ENCODE measurements around the gene CCL17.
"Not testable (repeated sequence)": the region's sequence is repeated elsewhere in the genome, so short reads cannot be mapped to it uniquely, and the experiment has no call there.

Gene CCL17

GRCh38 chr16:57422026-57422944 is 17.7 kb downstream of the CCL17 start:
- DNase-seq: peak; percentile 57
- in situ Hi-C loops (cut with MboI; ENCODE audit: low pct_unique_long_range_greater_than_20kb, low sequenced_read_pairs): no loop called here

GRCh38 chr16:57423152-57423551 is 18.6 kb downstream of the CCL17 start:
- DNase-seq: no peak

GRCh38 chr16:57424583-57424982 is 20.0 kb downstream of the CCL17 start:
- in situ Hi-C loops (cut with MboI; ENCODE audit: low pct_unique_long_range_greater_than_20kb, low sequenced_read_pairs): no loop called here
- no peak for DNase-seq

More at GRCh38 chr16:57423152-57423551, 18.6 kb downstream of the CCL17 start:
- in situ Hi-C loops (cut with MboI; ENCODE audit: low pct_unique_long_range_greater_than_20kb, low sequenced_read_pairs): no loop called here

DNA sequence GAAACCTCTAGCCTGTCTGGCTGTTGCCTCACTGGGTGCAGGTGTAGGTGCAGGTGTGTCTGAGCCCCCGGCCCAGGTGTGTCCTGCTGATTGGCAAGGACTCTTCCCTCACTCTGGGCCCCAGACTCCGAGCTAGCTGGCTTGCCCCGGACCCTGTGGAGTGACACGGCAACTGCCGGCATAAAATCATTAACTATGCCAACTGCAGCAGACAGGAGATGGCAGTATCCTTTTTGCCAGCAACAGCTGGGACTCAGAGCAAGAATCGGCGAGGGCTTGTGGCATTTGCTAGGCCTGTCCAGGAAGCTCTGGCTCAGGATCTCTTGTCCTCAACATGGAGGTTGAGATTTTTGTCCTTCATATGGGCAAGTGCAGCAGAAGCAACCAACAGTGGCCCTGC is 21.8 kb downstream of the CCL17 start:
- no peak for DNase-seq
- in situ Hi-C loops (cut with MboI; ENCODE audit: low pct_unique_long_range_greater_than_20kb, low sequenced_read_pairs): no loop called here

DNA sequence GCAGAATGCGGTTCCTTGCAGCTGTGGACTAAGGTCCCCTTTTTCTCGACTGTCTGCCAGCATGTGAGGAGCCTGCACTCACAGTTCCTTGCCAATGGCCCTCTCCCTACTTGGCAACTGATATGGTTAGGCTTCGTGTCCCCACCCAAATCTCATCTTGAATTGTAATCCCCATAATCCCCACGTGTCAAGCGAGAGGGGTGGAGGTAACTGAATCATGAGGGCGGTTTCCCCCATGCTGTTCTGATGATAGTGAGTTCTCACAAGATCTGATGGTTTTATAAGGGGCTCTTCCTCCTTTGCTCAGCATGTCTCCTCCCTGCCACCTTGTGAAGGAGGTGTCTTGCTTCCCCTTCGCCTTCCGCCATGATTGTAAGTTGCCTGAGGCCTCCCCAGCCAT is 22.7 kb downstream of the CCL17 start:
- no peak for DNase-seq
- in situ Hi-C loops (cut with MboI; ENCODE audit: low pct_unique_long_range_greater_than_20kb, low sequenced_read_pairs): no loop called here

- no peak for DNase-seq
- in situ Hi-C loops (cut with MboI; ENCODE audit: low pct_unique_long_range_greater_than_20kb, low sequenced_read_pairs): no loop called here
Observed at GRCh38 chr16:57427824-57428223, 23.3 kb downstream of the CCL17 start.

DNA sequence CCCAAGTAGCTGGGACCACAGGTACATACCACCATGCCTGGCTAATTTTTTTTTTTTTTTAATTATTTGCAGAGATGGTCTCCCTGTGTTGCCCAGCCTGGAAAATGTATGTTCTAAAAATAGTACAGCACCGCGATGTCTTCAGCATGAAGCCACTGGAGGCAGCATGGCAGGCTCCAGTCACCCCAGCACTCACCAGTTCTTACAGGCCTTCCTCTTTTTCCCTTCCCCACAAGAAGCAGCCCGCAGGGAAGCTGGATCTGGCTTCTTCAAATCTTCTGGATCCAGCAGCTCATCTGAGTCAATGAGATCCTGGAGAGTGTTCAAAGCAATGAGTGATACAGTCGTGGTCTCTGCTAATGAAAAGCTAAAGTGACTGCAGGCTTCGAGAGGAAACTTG is 26.4 kb downstream of the CCL17 start:
- DNase-seq: peak; percentile 52
- in situ Hi-C loops (cut with MboI; ENCODE audit: low pct_unique_long_range_greater_than_20kb, low sequenced_read_pairs): no loop called here

DNA sequence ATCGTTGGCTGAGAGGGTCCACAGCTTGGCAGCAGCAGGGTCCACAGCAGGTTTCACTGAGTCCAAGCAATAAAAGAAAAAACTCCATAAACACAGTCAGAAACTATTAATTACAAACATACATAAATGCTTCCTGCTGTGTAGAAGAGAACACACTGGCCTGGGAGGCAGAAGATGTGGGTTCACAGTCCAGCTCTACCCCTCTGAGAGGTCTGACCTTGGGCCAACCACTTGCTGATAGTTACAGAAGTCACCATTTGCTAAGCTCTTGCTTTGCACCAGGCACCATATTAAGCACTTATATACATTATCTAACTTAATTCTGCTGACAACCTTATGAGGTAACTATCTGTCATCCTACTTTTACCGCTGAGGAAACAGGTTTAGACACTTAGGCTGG is 27.9 kb downstream of the CCL17 start:
- no peak for DNase-seq
- in situ Hi-C loops (cut with MboI; ENCODE audit: low pct_unique_long_range_greater_than_20kb, low sequenced_read_pairs): no loop called here

GRCh38 chr16:57432989-57433388 is 28.4 kb downstream of the CCL17 start:
- in situ Hi-C loops (cut with MboI; ENCODE audit: low pct_unique_long_range_greater_than_20kb, low sequenced_read_pairs): no loop called here
- DNase-seq: no peak

GRCh38 chr16:57434003-57434402 is 29.4 kb downstream of the CCL17 start:
- no peak for DNase-seq
- in situ Hi-C loops (cut with MboI; ENCODE audit: low pct_unique_long_range_greater_than_20kb, low sequenced_read_pairs): no loop called here

DNA sequence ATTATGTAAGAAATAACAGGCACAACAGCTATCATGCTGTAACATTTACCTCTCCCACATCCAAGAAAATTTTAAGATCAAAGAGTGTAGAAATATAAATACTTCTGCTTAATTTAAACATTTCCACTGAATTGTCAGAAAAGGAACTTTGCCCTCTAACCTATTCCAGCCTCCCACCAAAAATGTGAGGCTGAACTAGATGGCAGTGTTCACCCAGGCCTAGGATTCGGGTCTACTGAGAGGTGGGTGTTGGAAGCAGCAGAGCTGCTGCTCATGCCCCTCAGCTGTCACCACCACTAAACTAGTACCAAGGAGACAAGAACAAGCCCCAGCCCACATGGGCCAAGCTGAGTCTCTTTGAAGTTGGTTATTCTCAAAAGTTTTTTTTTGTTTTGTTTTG is 31.3 kb downstream of the CCL17 start:
- DNase-seq: no peak
- in situ Hi-C loops (cut with MboI; ENCODE audit: low pct_unique_long_range_greater_than_20kb, low sequenced_read_pairs): no loop called here

DNA sequence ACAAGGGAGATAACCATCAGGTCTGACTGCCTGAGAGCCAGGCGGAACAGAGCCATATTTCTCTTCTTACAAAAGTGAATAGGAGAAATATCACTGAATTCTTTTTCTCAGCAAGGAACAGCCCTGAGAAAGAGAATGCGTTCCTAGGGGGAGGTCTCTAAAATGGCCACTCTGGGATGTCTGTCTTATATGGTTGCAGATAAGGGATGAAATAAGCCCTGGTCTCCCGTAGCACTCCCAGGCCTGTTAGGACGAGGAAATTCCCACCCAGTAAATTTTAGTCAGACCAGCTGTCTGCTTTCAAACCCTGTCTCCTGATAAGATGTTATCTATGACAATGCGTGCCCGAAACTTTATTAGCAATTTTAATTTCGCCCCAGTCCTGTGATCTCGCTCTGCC is 35.4 kb downstream of the CCL17 start:
- in situ Hi-C loops (cut with MboI; ENCODE audit: low pct_unique_long_range_greater_than_20kb, low sequenced_read_pairs): not testable (repeated sequence)

GRCh38 chr16:57440551-57440950 is 36.0 kb downstream of the CCL17 start:
- DNase-seq; in situ Hi-C loops (cut with MboI; ENCODE audit: low pct_unique_long_range_greater_than_20kb, low sequenced_read_pairs): not testable (repeated sequence)

More for the DNA sequence above, 35.4 kb downstream of the CCL17 start:
- not testable (repeated sequence) for DNase-seq

GRCh38 chr16:57444711-57445110 is 40.1 kb downstream of the CCL17 start:
- in situ Hi-C loops (cut with MboI; ENCODE audit: low pct_unique_long_range_greater_than_20kb, low sequenced_read_pairs): no loop called here
- no peak for DNase-seq

- in situ Hi-C loops (cut with MboI; ENCODE audit: low pct_unique_long_range_greater_than_20kb, low sequenced_read_pairs): no loop called here
- DNase-seq: no peak
Observed at GRCh38 chr16:57445510-57445909, 40.9 kb downstream of the CCL17 start.

- peak; percentile 25 for DNase-seq
- in situ Hi-C loops (cut with MboI; ENCODE audit: low pct_unique_long_range_greater_than_20kb, low sequenced_read_pairs): no loop called here
Observed at GRCh38 chr16:57446531-57447185, 42.1 kb downstream of the CCL17 start.

DNA sequence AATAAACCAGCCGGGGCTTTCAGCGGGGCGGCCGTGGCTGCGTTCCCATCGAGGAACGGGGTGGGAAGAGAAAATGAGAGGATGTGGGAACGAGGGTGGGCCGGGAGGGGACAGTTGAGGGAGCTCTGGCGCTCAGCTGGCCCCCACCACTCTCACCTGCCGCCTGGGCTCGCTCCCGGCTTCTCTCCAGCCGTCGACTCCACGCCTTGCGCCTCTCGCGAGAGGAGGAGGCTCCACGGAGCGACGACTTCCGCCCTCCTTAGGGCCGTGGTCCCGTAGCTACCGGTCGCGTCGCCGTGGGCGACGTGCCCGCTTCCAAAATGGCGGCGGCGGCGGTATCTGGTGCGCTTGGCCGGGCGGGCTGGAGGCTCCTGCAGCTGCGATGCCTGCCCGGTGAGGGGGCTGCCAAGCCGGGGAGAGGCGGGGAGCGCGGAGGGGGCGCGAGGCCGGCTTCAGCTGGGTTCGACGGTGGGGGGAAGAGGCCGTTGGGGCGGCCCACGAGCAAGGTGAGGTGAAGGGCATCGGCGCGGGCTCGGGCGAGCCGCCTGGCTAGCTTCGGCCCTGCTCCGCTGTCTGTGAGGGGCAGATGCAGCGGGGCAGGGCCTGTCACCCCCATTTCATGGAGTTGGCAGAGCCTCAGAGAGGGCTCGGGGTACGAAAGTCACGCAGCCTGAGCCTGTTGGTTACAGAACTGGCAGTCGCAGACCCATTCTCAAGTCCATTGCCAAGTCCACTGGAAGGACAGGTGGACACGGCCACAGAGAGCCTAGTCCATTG is 42.8 kb downstream of the CCL17 start, which contains the start of the genes CIAPIN1 and COQ9:
TSS of gene CIAPIN1 (minus strand) at position 200 of the 777 bp plus-strand sequence. CDS start 6,457 bp downstream, outside the sequence.
TSS of gene COQ9 (plus strand) at position 294 of the 777 bp plus-strand sequence. CDS start at position 321, 27 bp downstream.
- in situ Hi-C loops (cut with MboI; ENCODE audit: low pct_unique_long_range_greater_than_20kb, low sequenced_read_pairs): no loop called here
- peak; percentile 92 for DNase-seq

- in situ Hi-C loops (cut with MboI; ENCODE audit: low pct_unique_long_range_greater_than_20kb, low sequenced_read_pairs): no loop called here
Observed at GRCh38 chr16:57452021-57452420, 47.5 kb downstream of the CCL17 start.

GRCh38 chr16:57462209-57462977 is 57.8 kb downstream of the CCL17 start, which contains the start of gene POLR2C:
Gene POLR2C (plus strand): TSS chr16:57462679. CDS start chr16:57462725, 46 bp downstream.
- DNase-seq: peak; percentile 92
- in situ Hi-C loops (cut with MboI; ENCODE audit: low pct_unique_long_range_greater_than_20kb, low sequenced_read_pairs): no loop called here

More at GRCh38 chr16:57452021-57452420, 47.5 kb downstream of the CCL17 start:
- DNase-seq: no peak
